SK-N-SH (cell line): ENCODE measurements around the gene ZNF587. TPM values are rescaled to one million over a fixed set of nuclear protein-coding genes. Genes with fewer than 3 reads are reported as not detected.

Source experiments
- CTCF ChIA-PET: fragments of 300-600, 350-600 bp; formaldehyde crosslinking; extraction: SDS; loops from one replicate; lab custom pipeline; 2021; lab: Yijun Ruan, JAX
- POLR2A ChIA-PET: fragments of 350-600 bp; sonication (Branson Sonifier 250); formaldehyde crosslinking; extraction: SDS; loops from one replicate; lab custom pipeline; 2020; ENCODE audit warnings: antibody characterized with exemption, inconsistent platforms; lab: Yijun Ruan, JAX
- DNase-seq: peaks from one replicate; pipeline ENCODE4 v3.0.0; 2012
- H2AFZ ChIP-seq: fragments of 200-600 bp; sonication (generic); 2 replicates; pipeline ENCODE4 v1.8.1; 2016; ENCODE audit warnings: antibody characterized with exemption, mild to moderate bottlenecking, low read depth
- H3F3A ChIP-seq: fragments of 200-600 bp; sonication (generic); replicated peaks from 2 replicates; pipeline ENCODE3; 2016; ENCODE audit warnings: antibody characterized with exemption, mild to moderate bottlenecking; ENCODE audit not compliant: insufficient read depth
- H3K27ac ChIP-seq, 2 experiments: fragments of 200-500 bp in 1 of 2; fragments of 200-600 bp in 1 of 2; sonication (Bioruptor generic) in 1 of 2; sonication (generic), shearing (Covaris generic) in 1 of 2; 2 replicates each; pipeline versions ENCODE4 v1.5.1 to v1.6.1; 2014 to 2016; ENCODE audit warnings: low read depth in 2 of 2, inconsistent platforms in 1 of 2, low read length in 1 of 2, mild to moderate bottlenecking in 1 of 2, mixed read lengths in 1 of 2
- H3K27me3 ChIP-seq: fragments of 200-600 bp; sonication (generic), shearing (Covaris generic); 2 replicates; pipeline ENCODE4 v1.6.1; 2016; ENCODE audit warnings: mixed run types; ENCODE audit not compliant: insufficient read depth
- H3K36me3 ChIP-seq, 2 experiments: fragments of 200-500 bp in 1 of 2; fragments of 200-600 bp in 1 of 2; sonication (Bioruptor generic) in 1 of 2; sonication (generic) in 1 of 2; replicated peaks in 1 of 2; 2 replicates each; pipeline versions ENCODE3 to v1.5.1; 2014 to 2016; ENCODE audit warnings: low read length in 1 of 2, mild to moderate bottlenecking in 1 of 2; ENCODE audit not compliant: insufficient read depth in 2 of 2, control insufficient read depth in 1 of 2
- H3K4me1 ChIP-seq, 2 experiments: fragments of 200-500 bp in 1 of 2; fragments of 200-600 bp in 1 of 2; sonication (Bioruptor generic) in 1 of 2; sonication (generic), shearing (Covaris generic) in 1 of 2; 2 replicates each; pipeline versions ENCODE4 v1.5.1 to v1.6.1; 2014 to 2016; ENCODE audit warnings: low read depth in 1 of 2, low read length in 1 of 2, mixed run types in 1 of 2; ENCODE audit not compliant: insufficient read depth in 2 of 2, control insufficient read depth in 1 of 2
- H3K4me2 ChIP-seq: fragments of 200-600 bp; sonication (generic), shearing (Covaris generic); 2 replicates; pipeline ENCODE4 v1.6.1; 2017; ENCODE audit warnings: mixed run types
- H3K4me3 ChIP-seq, 2 experiments: fragments of 200-500 bp in 1 of 2; fragments of 200-600 bp in 1 of 2; sonication (Bioruptor generic) in 1 of 2; sonication (generic), shearing (Covaris generic) in 1 of 2; 2 replicates each; pipeline versions ENCODE4 v1.5.1 to v1.8.1; 2014 to 2016; ENCODE audit warnings: low read depth in 2 of 2, inconsistent platforms in 1 of 2, low read length in 1 of 2, mild to moderate bottlenecking in 1 of 2, mixed read lengths in 1 of 2, moderate library complexity in 1 of 2
- H3K79me2 ChIP-seq: fragments of 200-600 bp; sonication (generic); 2 replicates; pipeline ENCODE4 v1.8.1; 2017; ENCODE audit warnings: mild to moderate bottlenecking; ENCODE audit not compliant: insufficient read depth
- H3K9ac ChIP-seq: fragments of 200-600 bp; sonication (generic); 2 replicates; pipeline ENCODE4 v1.6.1; 2017; ENCODE audit warnings: mixed run types
- H3K9me2 ChIP-seq: fragments of 200-600 bp; sonication (generic); 2 replicates; pipeline ENCODE4 v1.6.1; 2017; ENCODE audit warnings: mixed run types
- H3K9me3 ChIP-seq: fragments of 200-600 bp; sonication (generic); 2 replicates; pipeline ENCODE4 v1.6.1; 2017; ENCODE audit warnings: mixed run types, mild to moderate bottlenecking, moderate library complexity
- H4K20me1 ChIP-seq: fragments of 200-600 bp; sonication (generic); 2 replicates; pipeline ENCODE4 v1.6.1; 2017; ENCODE audit warnings: mild to moderate bottlenecking, mixed run types; ENCODE audit not compliant: insufficient read depth
- FOXJ3 ChIP-seq: sonication (generic); formaldehyde crosslinking; IDR thresholded peaks from 2 replicates; pipeline ENCODE4 v1.5.1; 2020; ENCODE audit warnings: mild to moderate bottlenecking, missing genetic modification reagents
- FOXM1 ChIP-seq: IDR thresholded peaks from 2 replicates; pipeline ENCODE4 v1.4.0; 2012; ENCODE audit warnings: low read depth, mild to moderate bottlenecking
- SMC3 ChIP-seq: IDR thresholded peaks from 2 replicates; pipeline ENCODE4 v1.6.1; 2012; ENCODE audit warnings: low read depth, low read length, improper control_type of control experiment
- TCF12 ChIP-seq: IDR thresholded peaks from 2 replicates; pipeline ENCODE4 v1.4.0; 2012
- WGBS: methylation state at CpG from one replicate; pipeline ENCODE4 v1.1.6; 2017; ENCODE audit warnings: low lambda C conversion rate; 5-methylcytosine and 5-hydroxymethylcytosine counted together
- polyA plus RNA-seq, 3 experiments: library from polyadenylated mRNA; depleted of rRNA; stranded (reverse); fragments of >200 nt; gene quantifications; 2 replicates each; pipeline ENCODE4 v1.2.3, GENCODE V29; 2012
- TF ChIP-seq, protein P1 (sequence below): fragments of 150-350 bp; IDR thresholded peaks from 2 replicates; pipeline ENCODE4 v1.6.1; 2016; ENCODE audit warnings: mild to moderate bottlenecking, low read depth, low read length
- TF ChIP-seq, protein P2 (sequence below): fragments of 200-600 bp; sonication (generic); IDR thresholded peaks from 2 replicates; pipeline ENCODE4 v1.6.1; 2017; ENCODE audit warnings: antibody characterized with exemption, mild to moderate bottlenecking, moderate library complexity

The ZNF587 gene
- polyA plus RNA-seq, 1 of the 3 experiments (the other 2 are of a cell fraction): 7.4 TPM

DNA sequence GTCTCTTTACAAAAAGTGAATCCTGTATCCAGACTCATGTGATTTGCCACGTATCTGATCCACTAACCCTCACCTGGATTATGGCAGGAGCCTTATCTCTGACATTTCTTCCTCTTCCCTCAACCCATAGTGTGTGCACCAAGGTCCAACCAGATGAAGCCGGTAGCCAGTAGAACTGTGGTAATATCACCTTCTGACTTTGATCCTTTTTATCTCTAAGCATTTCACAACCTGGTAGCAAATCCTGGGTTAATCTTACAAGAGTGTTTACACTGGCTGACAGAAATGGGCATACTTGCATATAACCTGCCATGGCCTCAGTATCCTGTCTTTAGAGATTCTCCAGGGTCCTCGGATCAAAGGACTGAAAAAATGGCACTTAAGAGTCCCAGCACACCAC, 64.9 kb downstream of the ZNF587 start:
- no peak overlapping the region for H3K4me2 ChIP-seq
- TF ChIP-seq SMC3 (no peak), FOXJ3 (no peak), TCF12 (no peak), FOXM1 (no peak)
- TF ChIP-seq, protein P1, sequence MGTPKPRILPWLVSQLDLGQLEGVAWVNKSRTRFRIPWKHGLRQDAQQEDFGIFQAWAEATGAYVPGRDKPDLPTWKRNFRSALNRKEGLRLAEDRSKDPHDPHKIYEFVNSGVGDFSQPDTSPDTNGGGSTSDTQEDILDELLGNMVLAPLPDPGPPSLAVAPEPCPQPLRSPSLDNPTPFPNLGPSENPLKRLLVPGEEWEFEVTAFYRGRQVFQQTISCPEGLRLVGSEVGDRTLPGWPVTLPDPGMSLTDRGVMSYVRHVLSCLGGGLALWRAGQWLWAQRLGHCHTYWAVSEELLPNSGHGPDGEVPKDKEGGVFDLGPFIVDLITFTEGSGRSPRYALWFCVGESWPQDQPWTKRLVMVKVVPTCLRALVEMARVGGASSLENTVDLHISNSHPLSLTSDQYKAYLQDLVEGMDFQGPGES: no peak
- TF ChIP-seq, protein P2, sequence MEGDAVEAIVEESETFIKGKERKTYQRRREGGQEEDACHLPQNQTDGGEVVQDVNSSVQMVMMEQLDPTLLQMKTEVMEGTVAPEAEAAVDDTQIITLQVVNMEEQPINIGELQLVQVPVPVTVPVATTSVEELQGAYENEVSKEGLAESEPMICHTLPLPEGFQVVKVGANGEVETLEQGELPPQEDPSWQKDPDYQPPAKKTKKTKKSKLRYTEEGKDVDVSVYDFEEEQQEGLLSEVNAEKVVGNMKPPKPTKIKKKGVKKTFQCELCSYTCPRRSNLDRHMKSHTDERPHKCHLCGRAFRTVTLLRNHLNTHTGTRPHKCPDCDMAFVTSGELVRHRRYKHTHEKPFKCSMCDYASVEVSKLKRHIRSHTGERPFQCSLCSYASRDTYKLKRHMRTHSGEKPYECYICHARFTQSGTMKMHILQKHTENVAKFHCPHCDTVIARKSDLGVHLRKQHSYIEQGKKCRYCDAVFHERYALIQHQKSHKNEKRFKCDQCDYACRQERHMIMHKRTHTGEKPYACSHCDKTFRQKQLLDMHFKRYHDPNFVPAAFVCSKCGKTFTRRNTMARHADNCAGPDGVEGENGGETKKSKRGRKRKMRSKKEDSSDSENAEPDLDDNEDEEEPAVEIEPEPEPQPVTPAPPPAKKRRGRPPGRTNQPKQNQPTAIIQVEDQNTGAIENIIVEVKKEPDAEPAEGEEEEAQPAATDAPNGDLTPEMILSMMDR: no peak
- H3K36me3 ChIP-seq: peaks cover 7 to 33% of the 10 kb centered on the region in 2 experiments
- DNase-seq: no peak
- CTCF ChIA-PET: no interaction called here
- no peak overlapping the region for H2AFZ ChIP-seq
- H3F3A ChIP-seq: no peaks in the 10 kb centered on the region
- 0 out of 2 replicates have a peak, but pooled peaks cover 5% of the 10 kb centered on the region for H3K9me3 ChIP-seq
- H3K4me3 ChIP-seq: no peak overlapping the region
- H3K9ac ChIP-seq: no peak overlapping the region
- H3K9me2 ChIP-seq: no peaks in the 10 kb centered on the region
- H3K79me2 ChIP-seq: peaks cover 38% of the 10 kb centered on the region
- H3K27me3 ChIP-seq: no peaks in the 10 kb centered on the region
- H3K4me1 ChIP-seq: peaks cover 0 to 10% of the 10 kb centered on the region in 2 experiments; a peak in 2 of 4 replicates
- POLR2A ChIA-PET: no interaction called here
- WGBS: 93% methylated on average over 3 of the region's 3 CpGs
- H3K27ac ChIP-seq: no peak overlapping the region
- H4K20me1 ChIP-seq: no peaks in the 10 kb centered on the region

Other genes starting within 250 kb of the ZNF587 start
- 4.4 and 4.6 TPM in 2 replicates for gene ZNF530, start 250.0 kb upstream of the ZNF587 start, polyA plus RNA-seq (2012; rRNA removed)
- 9.6 and 9.8 TPM in 2 replicates for gene ZNF134, start 235.6 kb upstream of the ZNF587 start, polyA plus RNA-seq (2012; rRNA removed)
- 8.6 and 10.7 TPM in 2 replicates for gene ZNF211, start 216.7 kb upstream of the ZNF587 start, polyA plus RNA-seq (2012; rRNA removed)
- gene ZSCAN4, start 180.9 kb upstream of the ZNF587 start, polyA plus RNA-seq (2012; rRNA removed): not detected in 2 replicates
- gene ZNF551, start 167.9 kb upstream of the ZNF587 start, polyA plus RNA-seq (2012; rRNA removed): 4.9 and 5.9 TPM in 2 replicates
- gene ZNF154, start 140.7 kb upstream of the ZNF587 start, polyA plus RNA-seq (2012; rRNA removed): not detected in 2 replicates
- not detected in 2 replicates for gene ZNF671, start 122.2 kb upstream of the ZNF587 start, polyA plus RNA-seq (2012; rRNA removed)
- 7.5 and 10.0 TPM in 2 replicates for gene ZNF776, start 103.0 kb upstream of the ZNF587 start, polyA plus RNA-seq (2012; rRNA removed)
- 3.5 and 3.7 TPM in 2 replicates for gene ZNF586, start 80.2 kb upstream of the ZNF587 start, polyA plus RNA-seq (2012; rRNA removed)
- 3.2 and 4.4 TPM in 2 replicates for gene ZNF552, start 34.9 kb upstream of the ZNF587 start, polyA plus RNA-seq (2012; rRNA removed)
- 2.4 and 4.5 TPM in 2 replicates for gene ZNF587B, start 19.6 kb upstream of the ZNF587 start, polyA plus RNA-seq (2012; rRNA removed)
- gene ZNF814, start 39.2 kb downstream of the ZNF587 start, polyA plus RNA-seq (2012; rRNA removed): 2.9 and 4.3 TPM in 2 replicates
- gene ZNF417, start 66.7 kb downstream of the ZNF587 start, polyA plus RNA-seq (2012; rRNA removed): 1.7 and 3.0 TPM in 2 replicates
- gene ZNF418, start 85.5 kb downstream of the ZNF587 start, polyA plus RNA-seq (2012; rRNA removed): 0.07 and 0.13 TPM in 2 replicates
- 3.7 and 4.3 TPM in 2 replicates for gene ZNF256, start 97.8 kb downstream of the ZNF587 start, polyA plus RNA-seq (2012; rRNA removed)
- not detected in 2 replicates for gene C19orf18, start 124.7 kb downstream of the ZNF587 start, polyA plus RNA-seq (2012; rRNA removed)
- 2.9 TPM in 2 replicates for gene ZNF606, start 153.0 kb downstream of the ZNF587 start, polyA plus RNA-seq (2012; rRNA removed)
- gene ZSCAN1, start 184.2 kb downstream of the ZNF587 start, polyA plus RNA-seq (2012; rRNA removed): not detected in 2 replicates
- 0.41 and 0.54 TPM in 2 replicates for gene ZNF135, start 209.4 kb downstream of the ZNF587 start, polyA plus RNA-seq (2012; rRNA removed)
- 26.7 and 28.6 TPM in 2 replicates for gene ZSCAN18, start 248.4 kb downstream of the ZNF587 start, polyA plus RNA-seq (2012; rRNA removed)